Measurements from ENCODE around the gene MMD. TPM values are rescaled to one million over a fixed set of nuclear protein-coding genes. Genes with fewer than 3 reads are reported as not detected.

The MMD gene
- total and polyA plus RNA-seq, 2 donors (not counting 1 experiment from before 2014, with no cell fraction given): 19.2 to 29.4 TPM

DNA sequence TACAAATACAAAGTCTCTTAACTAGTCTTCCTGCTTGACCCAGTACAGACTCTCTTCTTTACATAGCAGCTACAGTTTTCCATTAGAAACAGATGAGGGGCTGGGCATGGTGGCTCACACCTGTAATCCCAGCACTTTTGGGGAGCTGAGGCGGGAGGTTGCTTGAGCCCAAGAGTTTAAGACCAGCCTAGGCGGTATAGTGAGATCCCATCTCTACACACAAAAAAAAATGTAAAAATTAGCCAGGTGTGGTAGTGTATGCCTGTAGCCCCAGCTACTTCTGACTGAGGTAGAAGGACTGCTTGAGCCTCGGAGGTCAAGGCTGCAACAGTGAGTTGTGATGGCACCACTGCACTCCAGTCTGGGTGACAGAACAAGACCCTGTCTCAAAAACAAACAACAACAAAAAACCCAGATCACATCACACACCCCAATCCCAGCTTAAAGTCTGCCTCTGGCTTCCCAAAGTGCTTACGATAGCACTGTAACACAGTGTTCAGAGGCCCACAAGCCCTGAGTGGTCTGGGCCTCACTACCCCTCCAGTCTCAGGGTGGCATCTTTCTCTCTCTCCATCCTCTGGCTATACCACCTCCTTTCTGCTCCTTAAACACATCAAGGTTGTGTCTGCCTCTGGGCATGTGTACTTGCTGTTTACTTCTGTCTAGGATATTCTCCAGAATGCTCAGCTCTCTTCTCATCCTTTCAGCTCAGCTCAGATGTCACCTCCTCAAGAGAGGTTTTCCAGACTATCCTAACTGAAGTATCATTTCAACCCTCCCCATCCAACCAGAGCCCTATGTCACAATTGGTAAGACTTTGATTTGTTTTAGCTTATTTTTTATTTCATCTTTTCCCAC lies 4.0 kb downstream of the MMD start:
- Mint-ChIP-seq H3K4me1 (peaks cover 49% of the 10 kb centered on the region), H3K9me3 (ENCODE audit: insufficient read depth) (no peaks in the 10 kb centered on the region), H3K27me3 (no peaks in the 10 kb centered on the region), H3K27ac (peak overlapping the region; percentile 61), H3K4me3 (no peak overlapping the region)
- H3K79me2 ChIP-seq (ENCODE audit: control insufficient read depth, insufficient read depth, low read length): peaks cover 59% of the 10 kb centered on the region
- CTCF ChIA-PET: interaction anchor here (0.6 to 2.0 kb wide), 8 partner anchors 9 to 69 kb away, joined by 3 to 6 read pairs (median 4); no protein-coding TSS in a partner anchor
- no peaks in the 10 kb centered on the region for H3K9me3 ChIP-seq (ENCODE audit: control extremely low read depth in 1 of 3, control insufficient read depth in 2 of 3, insufficient read depth in 1 of 3, low read length in 2 of 3)
- no peak overlapping the region for H3K4me3 ChIP-seq (ENCODE audit: control extremely low read depth in 1 of 5, extremely low read depth in 1 of 5, insufficient read depth in 1 of 5, low read depth in 2 of 5, low read length in 4 of 5)
- no peak for ATAC-seq (ENCODE audit: low read depth)
- H3K4me1 ChIP-seq (ENCODE audit: control insufficient read depth in 2 of 2, insufficient read depth in 2 of 2, low read length in 2 of 2): peaks cover 37 to 47% of the 10 kb centered on the region in 2 donors
- 88% methylated on average over 2 of the region's 4 CpGs for WGBS (ENCODE audit: insufficient coverage)
- H3K27me3 ChIP-seq (replicated peaks in 1 of 4; ENCODE audit: control extremely low read depth in 1 of 4, control insufficient read depth in 3 of 4, insufficient read depth in 4 of 4, low read length in 3 of 4): no peaks in the 10 kb centered on the region
- intact Hi-C loops (cut with micrococcal nuclease): no loop called here
- TF ChIP-seq, protein P1, sequence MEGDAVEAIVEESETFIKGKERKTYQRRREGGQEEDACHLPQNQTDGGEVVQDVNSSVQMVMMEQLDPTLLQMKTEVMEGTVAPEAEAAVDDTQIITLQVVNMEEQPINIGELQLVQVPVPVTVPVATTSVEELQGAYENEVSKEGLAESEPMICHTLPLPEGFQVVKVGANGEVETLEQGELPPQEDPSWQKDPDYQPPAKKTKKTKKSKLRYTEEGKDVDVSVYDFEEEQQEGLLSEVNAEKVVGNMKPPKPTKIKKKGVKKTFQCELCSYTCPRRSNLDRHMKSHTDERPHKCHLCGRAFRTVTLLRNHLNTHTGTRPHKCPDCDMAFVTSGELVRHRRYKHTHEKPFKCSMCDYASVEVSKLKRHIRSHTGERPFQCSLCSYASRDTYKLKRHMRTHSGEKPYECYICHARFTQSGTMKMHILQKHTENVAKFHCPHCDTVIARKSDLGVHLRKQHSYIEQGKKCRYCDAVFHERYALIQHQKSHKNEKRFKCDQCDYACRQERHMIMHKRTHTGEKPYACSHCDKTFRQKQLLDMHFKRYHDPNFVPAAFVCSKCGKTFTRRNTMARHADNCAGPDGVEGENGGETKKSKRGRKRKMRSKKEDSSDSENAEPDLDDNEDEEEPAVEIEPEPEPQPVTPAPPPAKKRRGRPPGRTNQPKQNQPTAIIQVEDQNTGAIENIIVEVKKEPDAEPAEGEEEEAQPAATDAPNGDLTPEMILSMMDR (IDR thresholded peaks at IDR 0.05): no peak
- no peak for TF ChIP-seq EZH2 (IDR thresholded peaks at IDR 0.05; ENCODE audit: borderline replicate concordance, insufficient read depth, low read depth, low read length, poor library complexity, severe bottlenecking)
- no peak overlapping the region for H3K27ac ChIP-seq (ENCODE audit: low read length in 2 of 2)
- POLR2A ChIA-PET: no interaction called here
- peaks cover 4 to 14% of the 10 kb centered on the region in 2 experiments for H3K36me3 ChIP-seq (replicated peaks in 1 of 2; ENCODE audit: control extremely low read depth in 1 of 2, control insufficient read depth in 1 of 2, extremely low read depth in 1 of 2, insufficient read depth in 2 of 2, low read length in 1 of 2)
- no peak overlapping the region for H2AFZ ChIP-seq (ENCODE audit: insufficient read depth, low read depth, low read length, poor library complexity, severe bottlenecking)
- no peak overlapping the region for H3K4me2 ChIP-seq (replicated peaks; ENCODE audit: low read depth, low read length, poor library complexity, severe bottlenecking)
- DNase-seq: no peak
- no peaks in the 10 kb centered on the region for H4K20me1 ChIP-seq (ENCODE audit: control insufficient read depth, insufficient read depth, low read length, poor library complexity, severe bottlenecking)
- no peak overlapping the region for H3K9ac ChIP-seq (ENCODE audit: low read length)

DNA sequence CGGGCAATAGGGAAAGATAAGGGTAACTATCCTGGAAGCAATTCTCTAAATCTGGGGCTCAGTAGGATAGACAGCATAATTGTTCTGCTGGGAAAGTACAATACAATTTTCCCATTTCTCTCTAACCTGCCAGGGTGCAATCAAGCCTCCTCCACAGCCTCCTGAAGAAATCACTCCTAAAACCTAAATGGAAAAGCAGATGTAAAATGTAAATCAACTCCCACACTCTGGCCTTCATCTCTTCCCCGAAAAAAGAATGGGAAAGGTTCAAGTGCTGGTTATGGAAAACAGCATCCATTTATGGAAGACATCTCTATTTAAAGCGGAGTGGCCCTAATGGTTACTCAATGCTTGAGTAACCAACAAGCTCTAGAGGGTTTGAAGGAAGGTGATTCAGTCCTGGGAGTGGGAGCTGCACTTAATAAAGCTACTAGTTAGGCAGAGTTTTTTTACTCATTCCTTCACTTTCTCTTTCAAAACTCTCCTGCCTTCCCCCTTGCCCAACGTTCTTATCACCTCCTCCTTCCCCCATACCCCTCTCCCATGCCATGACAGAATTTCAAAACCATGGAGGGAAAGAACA lies 5.1 kb downstream of the MMD start:
- no peak overlapping the region for H3K4me3 ChIP-seq (ENCODE audit: control extremely low read depth in 1 of 5, extremely low read depth in 1 of 5, insufficient read depth in 1 of 5, low read depth in 2 of 5, low read length in 4 of 5)
- CTCF ChIA-PET: interaction anchor here (0.7 to 1.6 kb wide), 2 partner anchors 60 to 68 kb away, joined by 4 read pairs; no protein-coding TSS in a partner anchor
- H3K4me1 Mint-ChIP-seq: peaks cover 45% of the 10 kb centered on the region

More for the DNA sequence above, 5.1 kb downstream of the MMD start:
- WGBS (ENCODE audit: insufficient coverage): 0% methylated on average over 1 of the region's 4 CpGs
- POLR2A ChIA-PET: no interaction called here
- Histone ChIP-seq H3K4me2 (replicated peaks; ENCODE audit: low read depth, low read length, poor library complexity, severe bottlenecking) (no peak overlapping the region), H4K20me1 (ENCODE audit: control insufficient read depth, insufficient read depth, low read length, poor library complexity, severe bottlenecking) (no peaks in the 10 kb centered on the region), H3K9ac (ENCODE audit: low read length) (no peak overlapping the region), H3K36me3 (replicated peaks in 1 of 2; ENCODE audit: control extremely low read depth in 1 of 2, control insufficient read depth in 1 of 2, extremely low read depth in 1 of 2, insufficient read depth in 2 of 2, low read length in 1 of 2) (peaks cover 7 to 25% of the 10 kb centered on the region in 2 experiments), H2AFZ (ENCODE audit: insufficient read depth, low read depth, low read length, poor library complexity, severe bottlenecking) (no peak overlapping the region), H3K79me2 (ENCODE audit: control insufficient read depth, insufficient read depth, low read length) (peaks cover 58% of the 10 kb centered on the region), H3K9me3 (ENCODE audit: control extremely low read depth in 1 of 3, control insufficient read depth in 2 of 3, insufficient read depth in 1 of 3, low read length in 2 of 3) (no peaks in the 10 kb centered on the region), H3K4me1 (ENCODE audit: control insufficient read depth in 2 of 2, insufficient read depth in 2 of 2, low read length in 2 of 2) (peaks cover 34 to 40% of the 10 kb centered on the region in 2 donors), H3K27me3 (replicated peaks in 1 of 4; ENCODE audit: control extremely low read depth in 1 of 4, control insufficient read depth in 3 of 4, insufficient read depth in 4 of 4, low read length in 3 of 4) (no peaks in the 10 kb centered on the region), H3K27ac (ENCODE audit: low read length in 2 of 2) (no peak overlapping the region)
- Mint-ChIP-seq H3K27me3 (no peaks in the 10 kb centered on the region), H3K4me3 (peak overlapping the region; percentile 14), H3K27ac (peak overlapping the region; percentile 61), H3K9me3 (ENCODE audit: insufficient read depth) (no peaks in the 10 kb centered on the region)
- ATAC-seq (ENCODE audit: low read depth): no peak
- intact Hi-C loops (cut with micrococcal nuclease): no loop called here
- TF ChIP-seq, protein P1 (IDR thresholded peaks at IDR 0.05): no peak
- no peak for TF ChIP-seq EZH2 (IDR thresholded peaks at IDR 0.05; ENCODE audit: borderline replicate concordance, insufficient read depth, low read depth, low read length, poor library complexity, severe bottlenecking)
- DNase-seq: no peak

Data from B cell (primary cell).